PFSK-1 (cell line): Measurements from ENCODE around the gene CTNNA3.

Source experiments
- POLR2AphosphoS5 ChIP-seq: IDR thresholded peaks from 2 replicates; pipeline ENCODE4 v1.6.1; 2012; ENCODE audit warnings: low read depth, mild to moderate bottlenecking, control low read depth, low read length, moderate library complexity
- TAF1 ChIP-seq: IDR thresholded peaks from 2 replicates; pipeline ENCODE4 v1.6.1; 2012; ENCODE audit warnings: low read length, control low read depth, borderline replicate concordance; ENCODE audit not compliant: insufficient read depth
- TF ChIP-seq, protein P1 (sequence below), 2 experiments: IDR thresholded peaks; 2 replicates each; pipeline versions ENCODE4 v1.6.1 to v1.8.0; 2011 to 2012; ENCODE audit warnings: low read depth in 2 of 2, low read length in 2 of 2, control low read depth in 1 of 2, inconsistent platforms in 1 of 2, mild to moderate bottlenecking in 1 of 2, moderate library complexity in 1 of 2; ENCODE audit not compliant: insufficient read depth in 1 of 2

- TF ChIP-seq TAF1 (no peak), POLR2AphosphoS5 (no peak)
- TF ChIP-seq, protein P1, sequence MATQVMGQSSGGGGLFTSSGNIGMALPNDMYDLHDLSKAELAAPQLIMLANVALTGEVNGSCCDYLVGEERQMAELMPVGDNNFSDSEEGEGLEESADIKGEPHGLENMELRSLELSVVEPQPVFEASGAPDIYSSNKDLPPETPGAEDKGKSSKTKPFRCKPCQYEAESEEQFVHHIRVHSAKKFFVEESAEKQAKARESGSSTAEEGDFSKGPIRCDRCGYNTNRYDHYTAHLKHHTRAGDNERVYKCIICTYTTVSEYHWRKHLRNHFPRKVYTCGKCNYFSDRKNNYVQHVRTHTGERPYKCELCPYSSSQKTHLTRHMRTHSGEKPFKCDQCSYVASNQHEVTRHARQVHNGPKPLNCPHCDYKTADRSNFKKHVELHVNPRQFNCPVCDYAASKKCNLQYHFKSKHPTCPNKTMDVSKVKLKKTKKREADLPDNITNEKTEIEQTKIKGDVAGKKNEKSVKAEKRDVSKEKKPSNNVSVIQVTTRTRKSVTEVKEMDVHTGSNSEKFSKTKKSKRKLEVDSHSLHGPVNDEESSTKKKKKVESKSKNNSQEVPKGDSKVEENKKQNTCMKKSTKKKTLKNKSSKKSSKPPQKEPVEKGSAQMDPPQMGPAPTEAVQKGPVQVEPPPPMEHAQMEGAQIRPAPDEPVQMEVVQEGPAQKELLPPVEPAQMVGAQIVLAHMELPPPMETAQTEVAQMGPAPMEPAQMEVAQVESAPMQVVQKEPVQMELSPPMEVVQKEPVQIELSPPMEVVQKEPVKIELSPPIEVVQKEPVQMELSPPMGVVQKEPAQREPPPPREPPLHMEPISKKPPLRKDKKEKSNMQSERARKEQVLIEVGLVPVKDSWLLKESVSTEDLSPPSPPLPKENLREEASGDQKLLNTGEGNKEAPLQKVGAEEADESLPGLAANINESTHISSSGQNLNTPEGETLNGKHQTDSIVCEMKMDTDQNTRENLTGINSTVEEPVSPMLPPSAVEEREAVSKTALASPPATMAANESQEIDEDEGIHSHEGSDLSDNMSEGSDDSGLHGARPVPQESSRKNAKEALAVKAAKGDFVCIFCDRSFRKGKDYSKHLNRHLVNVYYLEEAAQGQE (IDR thresholded peaks at IDR 0.05; ENCODE audit: insufficient read depth in 1 of 2, low read depth in 2 of 2, low read length in 2 of 2) = no peak
Measured at GRCh38 chr10:67696029-67696428, at the start of gene CTNNA3.
